Measurements from ENCODE around the gene SV2C.
"Not testable (repeated sequence)": the region's sequence is repeated elsewhere in the genome, so short reads cannot be mapped to it uniquely, and the experiment has no call there.

Gene SV2C

GRCh38 chr5:76240336-76240735 is 157.2 kb downstream of the SV2C start:
- Histone ChIP-seq H3K4me3 (ENCODE audit: low read length) (no peak overlapping the region), H3K27me3 (ENCODE audit: insufficient read depth, low read length) (no peaks in the 10 kb centered on the region), H3K9me3 (ENCODE audit: insufficient read depth, low read depth, low read length) (no peaks in the 10 kb centered on the region), H3K27ac (ENCODE audit: low read length) (no peak overlapping the region), H3K9ac (ENCODE audit: low read depth, low read length) (no peak overlapping the region), H3K4me1 (ENCODE audit: insufficient read depth, low read length) (no peaks in the 10 kb centered on the region), H3K36me3 (ENCODE audit: insufficient read depth, low read depth, low read length) (no peaks in the 10 kb centered on the region)

GRCh38 chr5:76242155-76242554 is 159.0 kb downstream of the SV2C start:
- not testable (repeated sequence) for H3K27me3 ChIP-seq (ENCODE audit: insufficient read depth, low read length); H3K4me3 ChIP-seq (ENCODE audit: low read length); H3K9me3 ChIP-seq (ENCODE audit: insufficient read depth, low read depth, low read length); H3K4me1 ChIP-seq (ENCODE audit: insufficient read depth, low read length); H3K36me3 ChIP-seq (ENCODE audit: insufficient read depth, low read depth, low read length); H3K9ac ChIP-seq (ENCODE audit: low read depth, low read length); H3K27ac ChIP-seq (ENCODE audit: low read length)

- no peaks in the 10 kb centered on the region for H3K9me3 ChIP-seq (ENCODE audit: insufficient read depth, low read depth, low read length)
- H3K4me1 ChIP-seq (ENCODE audit: insufficient read depth, low read length): no peaks in the 10 kb centered on the region
- H3K4me3 ChIP-seq (ENCODE audit: low read length): no peak overlapping the region
- no peaks in the 10 kb centered on the region for H3K27me3 ChIP-seq (ENCODE audit: insufficient read depth, low read length)
- no peaks in the 10 kb centered on the region for H3K36me3 ChIP-seq (ENCODE audit: insufficient read depth, low read depth, low read length)
- no peak overlapping the region for H3K27ac ChIP-seq (ENCODE audit: low read length)
- H3K9ac ChIP-seq (ENCODE audit: low read depth, low read length): no peak overlapping the region
Measured at GRCh38 chr5:76245590-76245989, 162.4 kb downstream of the SV2C start.

GRCh38 chr5:76249621-76250020 is 166.4 kb downstream of the SV2C start:
- Histone ChIP-seq H3K9ac (ENCODE audit: low read depth, low read length) (no peak overlapping the region), H3K36me3 (ENCODE audit: insufficient read depth, low read depth, low read length) (no peaks in the 10 kb centered on the region), H3K27ac (ENCODE audit: low read length) (no peak overlapping the region), H3K4me1 (ENCODE audit: insufficient read depth, low read length) (no peaks in the 10 kb centered on the region), H3K9me3 (ENCODE audit: insufficient read depth, low read depth, low read length) (no peaks in the 10 kb centered on the region), H3K27me3 (ENCODE audit: insufficient read depth, low read length) (no peaks in the 10 kb centered on the region), H3K4me3 (ENCODE audit: low read length) (no peak overlapping the region)

GRCh38 chr5:76250463-76250862 is 167.3 kb downstream of the SV2C start:
- Histone ChIP-seq H3K27ac (ENCODE audit: low read length) (no peak overlapping the region), H3K4me1 (ENCODE audit: insufficient read depth, low read length) (no peaks in the 10 kb centered on the region), H3K9me3 (ENCODE audit: insufficient read depth, low read depth, low read length) (no peaks in the 10 kb centered on the region), H3K4me3 (ENCODE audit: low read length) (no peak overlapping the region), H3K27me3 (ENCODE audit: insufficient read depth, low read length) (no peaks in the 10 kb centered on the region), H3K36me3 (ENCODE audit: insufficient read depth, low read depth, low read length) (no peaks in the 10 kb centered on the region), H3K9ac (ENCODE audit: low read depth, low read length) (no peak overlapping the region)

- no peak overlapping the region for H3K9ac ChIP-seq (ENCODE audit: low read depth, low read length)
- H3K36me3 ChIP-seq (ENCODE audit: insufficient read depth, low read depth, low read length): no peaks in the 10 kb centered on the region
- H3K4me3 ChIP-seq (ENCODE audit: low read length): no peak overlapping the region
- H3K9me3 ChIP-seq (ENCODE audit: insufficient read depth, low read depth, low read length): no peaks in the 10 kb centered on the region
- H3K4me1 ChIP-seq (ENCODE audit: insufficient read depth, low read length): no peaks in the 10 kb centered on the region
- no peak overlapping the region for H3K27ac ChIP-seq (ENCODE audit: low read length)
- no peaks in the 10 kb centered on the region for H3K27me3 ChIP-seq (ENCODE audit: insufficient read depth, low read length)
Measured at GRCh38 chr5:76251656-76252055, 168.5 kb downstream of the SV2C start.

GRCh38 chr5:76252437-76252836 is 169.3 kb downstream of the SV2C start:
- no peaks in the 10 kb centered on the region for H3K4me1 ChIP-seq (ENCODE audit: insufficient read depth, low read length)
- no peaks in the 10 kb centered on the region for H3K9me3 ChIP-seq (ENCODE audit: insufficient read depth, low read depth, low read length)
- no peak overlapping the region for H3K27ac ChIP-seq (ENCODE audit: low read length)
- no peaks in the 10 kb centered on the region for H3K36me3 ChIP-seq (ENCODE audit: insufficient read depth, low read depth, low read length)
- no peak overlapping the region for H3K9ac ChIP-seq (ENCODE audit: low read depth, low read length)
- no peak overlapping the region for H3K4me3 ChIP-seq (ENCODE audit: low read length)
- no peaks in the 10 kb centered on the region for H3K27me3 ChIP-seq (ENCODE audit: insufficient read depth, low read length)

GRCh38 chr5:76256116-76256889 is 173.1 kb downstream of the SV2C start:
- Histone ChIP-seq H3K4me1 (ENCODE audit: insufficient read depth, low read length) (no peaks in the 10 kb centered on the region), H3K4me3 (ENCODE audit: low read length) (no peak overlapping the region), H3K9me3 (ENCODE audit: insufficient read depth, low read depth, low read length) (no peaks in the 10 kb centered on the region), H3K36me3 (ENCODE audit: insufficient read depth, low read depth, low read length) (no peaks in the 10 kb centered on the region), H3K27me3 (ENCODE audit: insufficient read depth, low read length) (no peaks in the 10 kb centered on the region), H3K27ac (ENCODE audit: low read length) (no peak overlapping the region), H3K9ac (ENCODE audit: low read depth, low read length) (no peak overlapping the region)

- no peaks in the 10 kb centered on the region for H3K4me1 ChIP-seq (ENCODE audit: insufficient read depth, low read length)
- H3K27ac ChIP-seq (ENCODE audit: low read length): no peak overlapping the region
- no peak overlapping the region for H3K4me3 ChIP-seq (ENCODE audit: low read length)
- H3K9me3 ChIP-seq (ENCODE audit: insufficient read depth, low read depth, low read length): no peaks in the 10 kb centered on the region
- H3K9ac ChIP-seq (ENCODE audit: low read depth, low read length): no peak overlapping the region
- H3K36me3 ChIP-seq (ENCODE audit: insufficient read depth, low read depth, low read length): no peaks in the 10 kb centered on the region
- no peaks in the 10 kb centered on the region for H3K27me3 ChIP-seq (ENCODE audit: insufficient read depth, low read length)
Measured at GRCh38 chr5:76257225-76257833, 174.1 kb downstream of the SV2C start.

GRCh38 chr5:76257897-76258296 is 174.7 kb downstream of the SV2C start:
- Histone ChIP-seq H3K9me3 (ENCODE audit: insufficient read depth, low read depth, low read length) (no peaks in the 10 kb centered on the region), H3K4me3 (ENCODE audit: low read length) (no peak overlapping the region), H3K9ac (ENCODE audit: low read depth, low read length) (no peak overlapping the region), H3K36me3 (ENCODE audit: insufficient read depth, low read depth, low read length) (no peaks in the 10 kb centered on the region), H3K4me1 (ENCODE audit: insufficient read depth, low read length) (no peaks in the 10 kb centered on the region), H3K27ac (ENCODE audit: low read length) (no peak overlapping the region), H3K27me3 (ENCODE audit: insufficient read depth, low read length) (no peaks in the 10 kb centered on the region)

GRCh38 chr5:76264681-76265080 is 181.5 kb downstream of the SV2C start:
- no peaks in the 10 kb centered on the region for H3K9me3 ChIP-seq (ENCODE audit: insufficient read depth, low read depth, low read length)
- no peaks in the 10 kb centered on the region for H3K4me1 ChIP-seq (ENCODE audit: insufficient read depth, low read length)
- no peak overlapping the region for H3K9ac ChIP-seq (ENCODE audit: low read depth, low read length)
- H3K27me3 ChIP-seq (ENCODE audit: insufficient read depth, low read length): no peaks in the 10 kb centered on the region
- H3K4me3 ChIP-seq (ENCODE audit: low read length): no peak overlapping the region
- H3K27ac ChIP-seq (ENCODE audit: low read length): no peak overlapping the region
- no peaks in the 10 kb centered on the region for H3K36me3 ChIP-seq (ENCODE audit: insufficient read depth, low read depth, low read length)

GRCh38 chr5:76269259-76269931 is 186.2 kb downstream of the SV2C start:
- Histone ChIP-seq H3K4me1 (ENCODE audit: insufficient read depth, low read length) (no peaks in the 10 kb centered on the region), H3K4me3 (ENCODE audit: low read length) (no peak overlapping the region), H3K27ac (ENCODE audit: low read length) (no peak overlapping the region), H3K9me3 (ENCODE audit: insufficient read depth, low read depth, low read length) (no peaks in the 10 kb centered on the region), H3K36me3 (ENCODE audit: insufficient read depth, low read depth, low read length) (no peaks in the 10 kb centered on the region), H3K27me3 (ENCODE audit: insufficient read depth, low read length) (no peaks in the 10 kb centered on the region), H3K9ac (ENCODE audit: low read depth, low read length) (no peak overlapping the region)

All from iPS-20b (cell line).